HepG2 (cell line): Measurements from ENCODE around the gene MYL9. TPM values are rescaled to one million over a fixed set of nuclear protein-coding genes. Genes with fewer than 3 reads are reported as not detected.

Experiments used
- ASH2L ChIP-seq: fragments of 300-600, 200-600 bp; sonication (generic); IDR thresholded peaks from 2 replicates; pipeline ENCODE4 v1.7.0; 2017; ENCODE audit warnings: low read depth, mild to moderate bottlenecking, moderate library complexity, mixed read lengths, low read length; ENCODE audit not compliant: insufficient read length
- IRF1 ChIP-seq: sonication (generic); formaldehyde crosslinking; IDR thresholded peaks from 2 replicates; pipeline ENCODE4 v1.4.0; 2020; ENCODE audit warnings: low read depth, mild to moderate bottlenecking, missing genetic modification reagents
- MATR3 ChIP-seq: sonication (generic); formaldehyde crosslinking; IDR thresholded peaks from 2 replicates; pipeline ENCODE4 v1.4.0; 2020; ENCODE audit warnings: missing genetic modification reagents
- MYC ChIP-seq: sonication (generic); formaldehyde crosslinking; IDR thresholded peaks from 2 replicates; pipeline ENCODE4 v1.9.0; 2021; ENCODE audit warnings: missing genetic modification reagents, borderline replicate concordance
- MYPOP ChIP-seq: sonication (generic); formaldehyde crosslinking; IDR thresholded peaks from 2 replicates; pipeline ENCODE4 v1.8.1; 2023; ENCODE audit warnings: mild to moderate bottlenecking, moderate library complexity, missing genetic modification reagents
- TEAD3 ChIP-seq: optimal IDR thresholded peaks from 2 replicates; pipeline ENCODE3; 2016; ENCODE audit warnings: borderline replicate concordance
- ZBTB2 ChIP-seq: sonication (generic); formaldehyde crosslinking; IDR thresholded peaks from 2 replicates; pipeline ENCODE4 v1.8.0; 2022; ENCODE audit warnings: low read depth, missing genetic modification reagents
- ZNF234 ChIP-seq: sonication (generic); formaldehyde crosslinking; conservative IDR thresholded peaks from 2 replicates; pipeline ENCODE4 v1.5.1; 2020; ENCODE audit warnings: mild to moderate bottlenecking, missing genetic modification reagents
- ZNF354B ChIP-seq: sonication (generic); formaldehyde crosslinking; IDR thresholded peaks from 2 replicates; pipeline ENCODE4 v1.8.0; 2022; ENCODE audit warnings: mild to moderate bottlenecking, missing genetic modification reagents
- ZNF44 ChIP-seq: sonication (generic); formaldehyde crosslinking; IDR thresholded peaks from 2 replicates; pipeline ENCODE4 v1.5.1; 2020; ENCODE audit warnings: mild to moderate bottlenecking, missing genetic modification reagents
- ZNF549 ChIP-seq: sonication (generic); formaldehyde crosslinking; IDR thresholded peaks from 2 replicates; pipeline ENCODE4 v1.5.0; 2020; ENCODE audit warnings: missing genetic modification reagents
- ZNF574 ChIP-seq: sonication (generic); formaldehyde crosslinking; IDR thresholded peaks from 2 replicates; pipeline ENCODE4 v1.4.0; 2020; ENCODE audit warnings: missing genetic modification reagents
- ZNF646 ChIP-seq: sonication (generic); formaldehyde crosslinking; IDR thresholded peaks from 2 replicates; pipeline ENCODE4 v1.9.0; 2021; ENCODE audit warnings: mild to moderate bottlenecking, missing genetic modification reagents
- ZNF761 ChIP-seq: sonication (generic); formaldehyde crosslinking; conservative IDR thresholded peaks from 2 replicates; pipeline ENCODE4 v1.4.0; 2020; ENCODE audit warnings: mild to moderate bottlenecking, missing genetic modification reagents
- ZNF780A ChIP-seq: sonication (generic); formaldehyde crosslinking; IDR thresholded peaks from 2 replicates; pipeline ENCODE4 v1.8.0; 2022; ENCODE audit warnings: mild to moderate bottlenecking, missing genetic modification reagents, moderate library complexity
- polyA plus RNA-seq, 8 experiments: library from polyadenylated mRNA; depleted of rRNA in 3 of 8; stranded (reverse) in 7 of 8; unstranded in 1 of 8; fragments of >200 nt; fragmentation: Illumina TruSeq in 4 of 8; extraction: Trizol in 4 of 8; gene quantifications; 2 replicates each; pipeline versions ENCODE4 v1.2.1 to v1.2.3, GENCODE V29; 2011 to 2016; ENCODE audit warnings: low read depth in 4 of 8, missing spikeins in 1 of 8, mixed read lengths in 1 of 8; ENCODE audit not compliant: insufficient read depth in 1 of 8
- total RNA-seq, 5 experiments: library from RNA; depleted of rRNA; stranded (reverse); fragments of >200 nt; fragmentation: Illumina TruSeq; extraction: Trizol; gene quantifications; 2 replicates each; pipeline ENCODE4 v1.2.3, GENCODE V29; 2016; ENCODE audit warnings: low read depth in 1 of 5

Gene MYL9
- total and polyA plus RNA-seq, 2 of the 13 experiments (the other 11 are each of a cell fraction or from before 2014, with no cell fraction given): 0.87 to 2.2 TPM

- TF ChIP-seq ZNF646 (CRISPR knock-in tag) (no peak), TEAD3 (CRISPR knock-in tag) (peak; percentile 72), MYC (CRISPR knock-in tag) (peak; percentile 46; the same call in 1 of the 2 replicates), ZNF574 (no peak), ASH2L (no peak), ZNF761 (CRISPR knock-in tag) (peak; percentile 36; the same call in 1 of the 2 replicates), ZNF354B (CRISPR knock-in tag) (no peak), ZNF780A (CRISPR knock-in tag) (no peak), ZNF44 (CRISPR knock-in tag) (no peak), IRF1 (CRISPR knock-in tag) (0 out of 2 replicates have a peak, but pooled peaks have one; percentile 63), ZNF549 (no peak), ZNF234 (CRISPR knock-in tag) (no peak), MYPOP (0 out of 2 replicates have a peak, but pooled peaks have one; percentile 18), MATR3 (CRISPR knock-in tag) (no peak), ZBTB2 (CRISPR knock-in tag) (no peak)
Measured at GRCh38 chr20:36571564-36572504, 30.5 kb downstream of the MYL9 start (continued).
